NB4 (cell line): ENCODE results near the gene DBX2.

ENCODE experiments used
- POLR2A ChIP-seq: IDR thresholded peaks from 2 replicates; pipeline ENCODE4 v1.6.1; 2011; ENCODE audit warnings: mild to moderate bottlenecking; ENCODE audit not compliant: insufficient read length; ENCODE audit errors: extremely low read depth
- TF ChIP-seq, protein P1 (sequence below): IDR thresholded peaks from one replicate; pipeline ENCODE4 v1.5.1; 2012; ENCODE audit warnings: low read depth, low read length

DNA sequence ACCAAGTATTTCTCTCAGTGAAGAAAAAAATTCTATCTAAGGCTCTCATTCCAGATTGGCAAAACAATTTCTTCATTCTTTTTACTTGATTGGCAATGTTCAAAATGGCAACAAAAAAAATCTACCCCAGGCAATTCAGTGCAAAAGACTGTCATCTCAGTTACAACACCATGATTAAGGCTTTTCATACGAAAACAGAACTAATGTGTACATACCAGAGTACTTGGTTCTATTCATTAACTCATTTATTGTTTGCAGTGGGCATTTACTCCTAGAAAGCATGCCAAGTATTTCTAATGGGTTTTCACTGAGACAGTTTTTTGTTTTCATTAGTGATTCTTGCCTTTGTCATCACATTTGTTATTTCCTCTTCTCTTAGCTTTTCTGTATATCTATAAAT lies 33.0 kb downstream of the DBX2 start:
- TF ChIP-seq, protein P1, sequence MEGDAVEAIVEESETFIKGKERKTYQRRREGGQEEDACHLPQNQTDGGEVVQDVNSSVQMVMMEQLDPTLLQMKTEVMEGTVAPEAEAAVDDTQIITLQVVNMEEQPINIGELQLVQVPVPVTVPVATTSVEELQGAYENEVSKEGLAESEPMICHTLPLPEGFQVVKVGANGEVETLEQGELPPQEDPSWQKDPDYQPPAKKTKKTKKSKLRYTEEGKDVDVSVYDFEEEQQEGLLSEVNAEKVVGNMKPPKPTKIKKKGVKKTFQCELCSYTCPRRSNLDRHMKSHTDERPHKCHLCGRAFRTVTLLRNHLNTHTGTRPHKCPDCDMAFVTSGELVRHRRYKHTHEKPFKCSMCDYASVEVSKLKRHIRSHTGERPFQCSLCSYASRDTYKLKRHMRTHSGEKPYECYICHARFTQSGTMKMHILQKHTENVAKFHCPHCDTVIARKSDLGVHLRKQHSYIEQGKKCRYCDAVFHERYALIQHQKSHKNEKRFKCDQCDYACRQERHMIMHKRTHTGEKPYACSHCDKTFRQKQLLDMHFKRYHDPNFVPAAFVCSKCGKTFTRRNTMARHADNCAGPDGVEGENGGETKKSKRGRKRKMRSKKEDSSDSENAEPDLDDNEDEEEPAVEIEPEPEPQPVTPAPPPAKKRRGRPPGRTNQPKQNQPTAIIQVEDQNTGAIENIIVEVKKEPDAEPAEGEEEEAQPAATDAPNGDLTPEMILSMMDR: no peak
- TF ChIP-seq POLR2A: no peak
